ENCODE measurements around the gene B3GAT3.
"Not testable (repeated sequence)": the region's sequence is repeated elsewhere in the genome, so short reads cannot be mapped to it uniquely, and the experiment has no call there.

The B3GAT3 gene

DNA sequence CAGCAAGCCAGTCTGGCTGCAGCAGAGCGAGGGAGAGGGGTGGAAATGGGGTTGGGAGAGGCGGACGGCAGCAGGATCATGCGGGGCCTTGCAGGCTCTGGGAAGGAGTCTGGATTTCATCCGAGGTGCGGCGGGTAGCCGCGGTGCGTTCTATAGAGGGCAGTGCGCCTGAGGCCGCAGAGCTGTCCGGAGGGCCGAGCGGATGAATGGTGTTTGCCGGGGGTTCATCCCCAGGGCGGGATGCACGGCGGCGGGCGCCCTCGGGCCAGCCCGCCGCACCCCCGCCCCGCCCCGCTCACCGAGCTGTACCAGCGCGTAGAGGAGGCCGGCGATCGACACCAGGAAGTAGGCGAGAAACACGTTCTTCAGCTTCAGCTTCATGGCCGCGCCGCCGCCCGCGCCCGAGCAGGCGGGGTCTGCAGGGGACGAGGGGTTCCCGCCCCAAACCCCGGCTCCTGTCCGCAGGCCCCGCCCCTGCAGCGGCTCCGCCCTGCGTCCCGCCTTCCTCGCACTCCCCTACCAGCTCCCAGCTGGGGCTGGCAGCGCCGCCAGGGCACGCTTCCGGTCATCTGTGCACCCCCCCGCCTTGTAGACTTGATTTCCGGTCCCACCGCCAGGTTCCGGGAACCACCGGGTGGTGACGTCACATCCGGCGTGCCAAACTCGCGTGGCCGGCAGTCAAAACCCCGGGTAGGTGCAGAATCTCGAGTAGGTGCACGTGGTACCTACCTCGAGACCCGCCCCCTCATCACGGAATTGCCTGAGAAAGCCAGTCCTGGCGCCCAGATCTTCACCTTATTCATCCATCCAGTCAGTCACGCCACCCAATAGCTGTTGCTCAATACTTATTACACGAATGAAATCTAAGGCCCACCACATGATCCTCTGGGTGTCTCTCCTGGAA lies at the start of gene B3GAT3:
Gene B3GAT3 (minus strand): TSS at position 420 of the 904 bp plus-strand sequence. CDS start 39 bp downstream, at position 381.
- DNase-seq, result peak; percentile 97

DNA sequence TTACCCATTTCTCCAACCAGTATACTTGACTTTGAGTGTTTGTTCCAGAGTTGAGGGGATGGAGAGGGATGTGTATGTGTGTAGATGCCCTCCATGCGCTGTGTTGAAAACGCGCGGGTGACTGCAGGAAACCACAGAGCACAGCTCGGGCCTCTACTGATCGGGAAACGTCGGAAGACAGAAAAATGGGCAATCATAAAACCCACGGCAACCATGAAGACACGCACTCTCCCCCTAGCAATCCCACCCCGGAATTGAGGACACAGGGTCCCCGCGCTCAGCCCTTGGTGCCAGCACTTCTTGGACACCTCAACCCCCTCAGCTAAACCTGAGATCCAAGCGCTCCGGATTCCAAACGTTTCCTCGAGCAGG lies 49.4 kb upstream of the B3GAT3 start:
- DNase-seq, result no peak

DNA sequence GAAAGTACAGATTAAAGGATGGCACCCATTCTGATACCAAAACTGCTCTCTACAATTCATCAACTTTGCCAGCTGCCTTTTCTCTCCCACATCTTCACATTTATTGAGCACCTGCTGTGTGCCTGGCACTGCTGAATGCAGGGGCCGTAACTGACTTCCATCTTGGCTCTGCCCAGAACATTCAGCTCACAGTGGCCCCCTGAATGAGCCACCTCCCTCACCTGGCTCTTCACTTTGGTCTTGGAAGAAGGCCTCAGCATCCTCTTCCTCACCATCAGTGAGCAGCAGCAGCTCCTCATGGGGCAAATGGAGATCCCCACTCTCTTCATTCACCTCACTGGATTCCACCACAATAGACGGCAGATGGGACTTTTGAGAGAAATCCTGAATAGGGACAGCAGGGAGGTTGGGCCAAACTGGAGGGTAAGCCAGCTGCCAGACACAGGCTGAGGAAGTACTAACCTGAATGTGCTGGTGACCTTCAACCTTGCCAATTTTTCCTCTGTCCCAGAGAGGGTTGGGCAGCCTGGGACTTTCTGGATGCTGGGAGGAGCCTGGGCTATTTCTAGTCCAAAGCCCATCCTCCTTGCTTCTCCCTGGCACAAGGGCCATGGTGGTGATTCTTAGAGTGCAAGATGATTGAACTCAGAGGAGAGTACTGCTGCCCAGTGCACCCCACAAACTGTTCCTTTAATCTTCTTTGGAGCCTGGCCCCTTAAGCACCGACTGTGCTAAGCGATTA lies 47.8 kb upstream of the B3GAT3 start:
- no peak for DNase-seq

DNA sequence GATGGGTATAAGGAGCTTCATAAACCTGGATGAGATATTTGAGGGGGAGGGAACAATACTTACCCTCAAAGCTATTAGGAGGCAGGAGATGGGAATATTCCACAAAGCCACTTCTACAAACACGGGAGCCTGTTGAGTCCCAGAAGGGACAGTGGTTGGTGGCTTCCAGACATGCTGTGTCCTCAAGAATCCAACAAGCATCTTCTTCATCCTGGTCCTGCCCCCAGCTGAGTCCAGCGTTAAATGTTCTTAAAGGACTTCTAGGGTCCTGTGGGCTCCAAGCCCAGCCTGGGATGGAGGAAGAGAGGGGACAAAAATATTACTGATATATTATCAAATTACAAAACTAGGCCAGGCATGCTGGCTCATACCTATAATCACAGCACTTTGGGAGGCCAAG lies 45.7 kb upstream of the B3GAT3 start:
- no peak for DNase-seq

DNA sequence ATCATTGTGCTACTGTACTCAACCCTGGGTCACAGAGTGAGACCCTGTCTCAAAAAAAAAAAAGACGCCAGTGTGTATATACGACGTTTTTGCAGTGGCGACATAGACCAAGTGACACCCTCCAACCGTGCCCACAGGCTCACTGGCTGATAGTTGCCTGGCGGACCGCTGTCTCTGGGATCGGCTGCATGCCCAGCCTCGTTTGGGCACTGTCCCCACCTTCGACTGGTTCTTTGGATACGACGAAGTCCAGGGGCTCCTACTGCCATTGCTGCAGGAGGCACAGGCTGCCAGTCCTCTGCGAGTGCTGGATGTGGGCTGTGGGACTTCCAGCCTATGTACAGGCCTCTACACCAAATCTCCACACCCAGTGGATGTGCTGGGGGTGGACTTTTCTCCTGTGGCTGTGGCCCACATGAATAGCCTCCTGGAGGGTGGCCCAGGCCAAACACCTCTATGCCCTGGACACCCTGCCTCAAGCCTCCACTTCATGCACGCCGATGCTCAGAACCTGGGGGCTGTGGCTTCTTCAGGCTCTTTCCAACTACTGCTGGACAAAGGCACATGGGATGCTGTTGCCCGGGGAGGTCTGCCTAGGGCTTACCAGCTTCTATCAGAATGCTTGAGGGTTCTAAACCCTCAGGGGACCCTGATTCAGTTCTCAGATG lies 44.6 kb upstream of the B3GAT3 start:
- no peak for DNase-seq

DNA sequence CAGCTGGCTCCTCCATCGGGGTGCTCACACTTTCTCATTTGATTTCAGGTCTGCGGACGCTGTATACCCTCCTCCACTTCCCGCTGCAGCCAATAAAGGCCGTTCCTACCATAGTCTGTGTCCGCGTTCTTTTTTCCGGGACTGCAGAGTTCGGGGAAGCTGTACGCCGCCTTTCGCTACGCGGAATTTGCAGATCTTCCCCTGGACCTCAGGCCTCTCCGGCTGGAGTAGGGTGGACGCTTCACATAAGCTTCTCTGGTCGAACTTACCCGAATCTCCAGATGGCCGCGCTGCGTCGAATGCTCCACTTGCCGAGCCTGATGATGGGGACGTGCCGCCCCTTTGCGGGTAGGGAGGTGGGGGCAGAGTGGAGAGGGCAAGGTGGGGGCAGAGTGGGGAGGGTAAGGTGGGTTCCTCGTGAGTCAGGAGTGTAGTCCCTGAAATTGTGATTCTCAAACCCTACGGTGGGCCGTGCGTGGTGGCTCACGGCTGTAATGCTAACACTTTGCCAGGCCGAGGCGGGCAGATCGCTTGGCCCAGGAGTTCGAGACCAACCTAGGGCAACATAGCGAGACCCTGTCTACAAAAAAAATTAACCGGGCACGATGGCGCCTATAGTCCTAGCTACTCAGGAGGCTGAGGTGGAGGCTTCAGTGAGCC lies 43.9 kb upstream of the B3GAT3 start:
- peak; percentile 59 for DNase-seq

DNA sequence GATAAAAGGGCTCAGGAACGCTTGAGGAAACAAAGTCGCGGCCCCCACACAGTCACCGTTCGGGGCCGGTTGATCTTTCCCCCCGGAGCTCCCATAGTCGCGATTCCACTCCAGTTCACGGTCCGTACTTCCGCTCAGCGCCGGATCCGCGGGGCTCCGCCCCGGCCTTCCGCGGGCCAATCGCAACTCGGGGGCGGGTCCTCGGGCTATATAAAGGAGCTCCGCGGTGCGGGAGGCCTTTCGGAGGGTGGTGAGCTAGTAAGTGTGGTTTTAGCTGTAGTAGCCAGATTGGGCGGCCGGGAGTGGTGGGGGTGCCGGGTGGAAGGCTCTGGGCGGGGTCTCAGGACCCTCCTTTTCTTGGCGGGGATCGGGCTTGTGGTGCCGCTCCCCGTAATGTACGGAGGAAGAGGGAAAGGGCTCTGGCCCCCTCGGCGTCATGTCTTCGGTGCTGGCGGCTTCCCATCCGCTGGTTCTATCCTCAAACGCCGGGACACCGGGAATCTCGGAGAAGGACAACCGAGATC lies 43.4 kb upstream of the B3GAT3 start, which contains the start of the genes C11orf98 and CSKMT:
Gene C11orf98 (minus strand): TSS at position 136 of the 524 bp plus-strand sequence. CDS start 41 bp downstream, at position 95.
Gene CSKMT (plus strand): TSS at position 238 of the 524 bp plus-strand sequence. CDS start 568 bp downstream, outside the sequence.
- DNase-seq, result peak; percentile 91

DNA sequence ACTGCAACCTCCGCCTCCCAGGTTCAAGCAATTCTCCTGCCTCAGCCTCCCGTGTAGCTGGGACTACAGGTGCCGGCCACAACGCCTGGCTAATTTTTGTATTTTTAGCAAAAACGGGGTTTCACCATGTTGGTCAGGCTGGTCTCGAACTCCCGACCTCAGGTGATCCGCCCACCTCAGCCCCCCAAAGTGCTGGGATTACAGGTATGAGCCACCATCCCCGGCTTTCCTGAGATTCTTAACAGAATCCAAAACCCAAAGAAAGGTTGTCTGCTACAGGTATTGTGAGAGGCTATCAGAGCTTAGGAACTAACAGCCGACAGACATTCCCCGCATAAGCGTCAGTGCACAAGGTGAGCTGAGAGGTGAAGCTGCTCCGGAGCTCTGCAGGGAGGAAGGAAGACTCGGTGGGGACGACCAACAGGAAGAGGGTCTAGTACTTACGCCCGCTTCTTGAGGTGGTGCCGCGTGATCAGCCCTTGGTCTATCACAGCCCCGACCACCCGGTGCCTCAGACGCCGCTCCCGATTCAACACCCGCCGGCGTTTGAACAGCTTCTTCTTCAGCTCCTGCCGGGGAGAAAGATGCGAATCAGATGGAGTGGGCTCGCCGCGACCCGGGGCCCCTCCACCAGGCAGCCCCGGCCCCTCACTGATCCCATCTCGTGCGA lies 42.8 kb upstream of the B3GAT3 start:
- DNase-seq, result peak; percentile 33

DNA sequence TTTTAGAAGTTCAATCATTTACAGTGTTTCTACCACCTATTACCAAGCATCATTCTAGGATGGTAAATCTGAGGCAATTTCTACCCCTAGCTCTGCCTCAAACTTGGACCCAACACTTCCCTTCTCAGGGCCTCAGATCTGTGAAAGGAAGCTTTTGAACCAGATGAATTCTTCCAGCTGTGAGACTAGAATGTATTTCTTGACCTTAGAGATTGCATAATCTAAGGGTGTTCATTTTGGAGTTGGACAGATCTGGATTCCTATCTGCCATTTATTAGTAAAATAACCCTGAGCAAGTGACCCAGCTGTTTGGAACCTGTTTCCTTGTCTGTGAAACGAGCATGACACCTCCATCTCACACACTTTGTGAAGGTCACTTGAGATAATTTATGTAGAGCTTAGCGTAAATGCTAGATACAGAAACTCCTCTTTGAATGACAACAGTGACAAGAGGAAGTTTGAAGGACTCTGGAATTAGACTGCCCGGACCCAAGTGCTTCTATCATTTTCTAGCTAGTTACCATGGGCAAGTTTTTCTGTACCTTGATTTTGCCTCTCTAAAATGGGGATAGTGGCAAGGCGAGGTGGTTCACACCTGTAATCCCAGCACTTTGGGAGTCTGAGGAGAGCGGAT lies 35.1 kb upstream of the B3GAT3 start:
- DNase-seq, result no peak

DNA sequence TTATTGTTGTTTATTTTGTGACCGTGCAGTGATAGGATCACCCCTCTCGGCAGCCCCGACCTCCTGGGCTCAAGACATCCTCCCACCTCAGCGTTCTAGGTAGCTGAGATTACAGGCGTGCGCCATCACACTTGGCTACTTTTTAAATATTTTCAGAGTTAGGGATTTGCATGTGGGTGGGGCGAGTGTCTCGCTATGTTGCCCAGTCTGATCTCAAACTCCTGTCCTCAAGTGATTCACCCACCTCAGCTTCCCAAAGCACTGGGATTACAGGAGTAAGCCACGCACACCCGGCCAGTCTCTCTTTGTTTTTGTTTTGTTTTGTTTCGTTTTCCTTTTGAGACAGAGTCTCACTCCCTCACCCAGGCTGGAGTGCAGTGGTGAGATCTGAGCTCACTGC lies 32.5 kb upstream of the B3GAT3 start:
- DNase-seq, result no peak

DNA sequence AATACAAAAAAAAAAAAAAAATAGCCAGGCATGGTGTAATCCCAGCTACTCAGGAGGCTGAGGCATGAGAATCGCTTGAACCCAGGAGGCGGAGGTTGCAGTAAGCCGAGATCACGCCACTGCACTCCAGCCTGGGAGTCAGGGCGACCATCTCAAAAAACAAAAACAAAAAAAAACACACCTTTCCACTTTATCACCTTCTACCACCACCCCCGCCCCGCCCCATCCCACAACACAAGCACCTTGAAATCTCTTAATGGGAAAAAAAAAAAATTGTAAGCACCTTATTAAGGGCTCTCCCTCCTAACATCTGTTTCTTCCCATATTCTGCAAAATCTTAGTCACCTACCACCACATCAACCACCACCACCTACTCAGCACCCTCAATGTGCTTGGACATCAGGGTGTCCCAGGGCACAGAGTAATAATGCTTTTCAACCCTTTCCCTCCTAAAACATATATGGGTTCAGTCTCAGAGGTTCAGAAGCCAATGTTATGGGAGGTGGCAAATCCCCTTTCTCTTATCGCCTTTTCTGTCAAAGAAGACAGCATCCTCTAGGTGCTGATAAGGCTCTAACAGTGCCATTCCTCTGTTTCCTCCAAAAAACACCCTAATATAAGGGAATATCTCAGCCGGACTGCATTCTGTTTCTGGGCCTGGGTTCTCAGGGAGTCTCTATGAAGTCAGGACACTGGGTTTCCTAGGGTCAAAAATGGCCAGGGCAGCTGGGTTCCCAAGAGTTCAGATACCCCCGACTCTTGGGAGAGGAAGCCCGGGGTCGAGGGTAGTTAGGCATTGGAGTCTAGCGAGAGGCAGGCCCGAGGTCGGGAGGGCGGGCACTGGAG lies 30.6 kb upstream of the B3GAT3 start:
- no peak for DNase-seq

DNA sequence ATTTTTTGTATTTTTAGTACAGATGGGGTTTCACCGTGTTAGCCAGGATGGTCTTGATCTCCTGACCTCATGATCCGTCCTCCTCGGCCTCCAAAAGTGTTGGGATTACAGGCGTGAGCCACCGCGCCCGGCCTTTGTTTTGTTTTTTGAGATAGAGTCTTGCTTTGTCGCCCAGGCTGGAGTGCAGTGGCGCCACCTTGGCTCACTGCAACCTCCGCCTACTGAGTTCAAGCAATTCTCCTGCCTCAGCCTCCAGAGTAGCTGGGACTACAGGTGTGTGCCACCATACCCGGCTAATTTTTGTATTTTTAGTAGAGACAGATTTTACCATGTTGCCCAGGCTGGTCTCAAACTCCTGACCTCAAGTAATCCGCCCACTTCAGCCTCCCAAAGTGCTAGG lies 28.5 kb upstream of the B3GAT3 start:
- DNase-seq, result not testable (repeated sequence)

DNA sequence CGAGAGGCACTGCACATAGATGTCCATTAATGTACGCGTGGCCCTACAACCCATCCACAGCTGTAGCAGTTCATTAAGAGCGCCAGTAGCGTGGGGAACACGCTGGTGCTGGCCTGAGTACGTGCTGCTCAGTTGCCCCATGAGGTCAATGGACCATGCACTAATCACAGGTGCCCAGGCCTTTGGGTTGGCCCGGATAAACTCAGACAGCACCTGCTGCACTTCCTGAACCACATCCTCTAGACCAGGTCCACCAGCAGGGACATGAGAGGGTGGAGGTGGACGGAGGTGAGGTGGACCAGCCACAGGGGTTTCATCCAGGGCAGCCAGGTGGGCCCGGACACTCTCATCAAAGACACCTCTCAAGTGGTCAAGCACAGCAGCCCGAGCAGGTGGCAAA lies 27.7 kb upstream of the B3GAT3 start:
- DNase-seq, result no peak

DNA sequence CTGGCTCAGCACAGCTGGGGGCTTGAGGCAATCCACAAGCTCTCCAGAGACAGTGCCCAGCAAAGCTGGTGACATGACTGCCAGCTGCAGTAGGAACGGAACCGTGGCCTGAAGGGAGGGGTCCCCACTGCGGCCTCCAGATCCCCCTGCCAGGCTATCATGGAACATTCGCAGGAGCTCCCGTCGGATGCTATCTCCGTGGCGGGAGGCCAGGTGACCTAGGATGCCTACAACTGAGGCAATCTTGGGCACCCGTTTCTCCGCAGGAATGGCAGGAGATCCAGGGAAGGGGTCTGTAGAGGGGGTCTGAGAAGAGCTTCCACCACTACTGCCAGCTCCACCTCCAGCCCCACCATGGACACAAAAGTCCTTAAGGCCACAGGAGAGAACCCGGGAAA lies 27.2 kb upstream of the B3GAT3 start:
- DNase-seq, result no peak

DNA sequence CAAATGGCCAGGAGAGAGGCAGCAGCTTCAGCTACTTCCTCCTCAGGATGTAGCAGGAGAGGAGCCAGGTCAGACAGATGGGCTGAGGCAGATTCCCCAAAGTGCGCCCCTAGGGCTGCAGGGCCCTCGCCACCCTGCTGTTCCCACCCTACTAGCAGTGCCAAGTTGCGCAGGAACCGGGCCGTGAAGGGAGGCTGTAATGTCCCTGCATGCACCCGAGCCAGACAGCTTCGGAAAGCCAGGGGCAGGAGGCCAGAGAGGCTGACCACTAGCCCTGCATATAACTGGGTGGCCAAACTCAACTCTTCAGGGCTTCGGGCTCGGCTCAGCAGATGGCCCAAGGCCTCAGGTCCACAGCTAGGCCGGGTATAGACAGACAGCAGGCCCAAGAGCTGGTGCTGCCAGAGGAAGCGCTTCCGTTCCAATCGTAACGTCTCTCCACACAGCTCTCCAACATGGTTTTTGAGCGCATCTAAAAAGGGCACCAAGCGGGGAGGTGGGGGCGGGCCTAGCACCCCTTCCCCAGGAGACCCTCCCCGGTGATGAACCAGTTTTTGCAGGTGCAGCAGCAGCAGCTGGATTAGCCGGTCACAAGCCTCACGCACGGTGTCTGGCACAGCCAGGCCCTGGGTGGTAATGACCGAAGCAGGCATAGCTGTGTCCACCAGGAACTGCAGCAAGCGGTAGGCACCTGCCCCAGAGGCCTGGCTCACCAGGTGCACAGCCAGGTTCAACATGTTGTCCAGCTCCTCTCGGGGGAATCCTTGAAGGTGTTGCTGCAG lies 26.6 kb upstream of the B3GAT3 start:
- no peak for DNase-seq

DNA sequence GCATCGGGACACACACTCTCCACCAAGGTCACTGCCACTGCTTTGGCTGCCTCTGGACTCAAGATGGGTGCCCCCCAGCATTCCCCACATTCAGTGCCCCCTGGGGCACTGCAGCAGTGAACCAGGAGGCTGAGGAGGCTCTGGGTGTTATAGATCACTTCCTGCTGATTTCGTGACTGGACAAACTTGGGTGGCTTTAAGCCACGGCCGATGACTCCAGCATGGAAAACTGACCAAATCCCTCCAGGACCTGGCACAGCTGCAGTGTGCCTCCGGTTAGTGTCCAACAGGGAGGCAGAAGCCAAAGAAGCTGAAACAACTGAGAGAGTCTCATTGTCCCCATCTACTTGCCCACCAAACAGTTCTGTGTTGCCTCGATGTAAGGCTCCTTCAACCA lies 25.8 kb upstream of the B3GAT3 start:
- DNase-seq, result no peak

DNA sequence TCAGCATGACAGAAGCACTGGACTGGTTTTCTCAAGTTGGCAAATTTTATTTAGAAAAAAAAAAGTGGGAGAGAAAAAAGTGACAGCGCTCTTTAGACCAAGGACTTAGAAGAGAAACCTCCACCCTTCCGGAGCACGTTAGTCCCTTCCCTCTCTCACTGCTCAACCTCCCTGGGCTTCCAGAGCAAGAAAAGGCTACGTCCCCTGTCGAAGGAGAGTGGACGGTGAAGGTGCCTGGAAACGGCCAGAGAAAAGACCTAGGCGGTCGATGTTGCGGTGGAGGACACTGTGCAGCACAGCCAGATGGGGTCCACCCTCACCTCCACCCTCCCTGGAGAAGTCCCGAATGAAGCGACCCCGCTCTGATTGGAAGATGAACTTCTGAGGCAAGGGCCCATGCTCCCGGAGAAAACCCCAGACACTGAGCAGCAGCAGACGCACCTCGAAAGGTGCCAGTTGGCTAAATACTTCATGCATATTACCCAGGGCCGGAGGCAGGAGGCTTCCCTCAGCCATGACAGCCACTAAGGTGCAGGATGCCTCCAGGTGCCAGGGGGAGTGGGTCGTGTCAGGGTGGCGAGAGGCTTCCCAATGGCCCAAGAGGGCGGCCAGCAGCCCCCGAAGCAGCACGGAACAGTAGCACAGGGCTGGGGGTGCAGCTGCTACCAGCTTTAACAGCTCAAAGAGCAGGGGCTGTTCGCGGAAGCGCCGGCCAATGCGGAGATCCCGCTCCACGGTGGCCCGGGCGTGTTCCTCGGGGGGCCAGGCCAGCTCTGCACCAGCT lies 25.2 kb upstream of the B3GAT3 start:
- DNase-seq, result no peak

DNA sequence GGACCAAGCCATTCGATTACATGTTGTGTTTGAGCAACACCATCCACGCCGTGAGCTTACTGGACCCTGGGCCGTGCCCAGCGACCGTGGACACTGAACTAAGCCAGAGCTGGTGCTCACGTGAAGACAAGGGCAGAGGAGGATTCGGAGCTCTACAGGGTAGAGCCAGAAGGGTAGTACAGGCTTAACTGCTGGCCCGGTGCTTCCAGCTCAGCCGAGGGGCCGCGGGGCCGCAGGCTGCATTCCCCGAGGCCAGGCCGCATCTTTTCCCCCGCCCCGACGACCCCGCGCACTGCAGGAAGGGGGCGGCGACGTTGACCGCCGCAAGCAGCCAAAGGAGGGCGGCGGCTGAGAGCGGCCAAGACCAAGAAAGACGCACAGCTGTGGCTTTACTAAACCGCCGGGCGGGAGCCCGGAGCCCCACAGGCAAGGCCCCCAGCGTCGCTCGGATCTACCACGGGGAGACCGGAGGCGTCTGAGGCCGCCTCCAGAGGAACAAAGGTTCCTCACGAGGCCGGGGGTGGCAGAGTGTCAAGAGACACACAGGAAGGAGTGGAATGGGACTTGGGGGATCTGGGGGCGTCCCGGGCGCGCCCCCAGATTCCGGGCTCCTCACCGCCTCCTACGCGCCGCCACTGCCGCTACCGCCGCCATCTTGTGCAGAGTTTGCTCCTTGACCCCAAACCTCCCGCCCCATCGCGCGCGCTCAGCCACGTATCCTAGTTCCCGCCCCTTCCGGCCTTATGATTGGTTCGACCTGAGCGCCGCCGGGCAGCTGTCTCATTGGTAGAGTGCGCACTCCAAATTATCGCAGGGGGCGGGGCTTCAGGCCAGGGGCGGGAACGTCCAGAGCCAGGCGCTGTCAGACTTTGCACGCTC lies 24.4 kb upstream of the B3GAT3 start, which contains the start of gene GANAB:
Gene GANAB (minus strand): TSS at position 668 of the 879 bp plus-strand sequence. CDS start 14 bp downstream, at position 654.
- DNase-seq, result peak; percentile 98

Data from HCEC 1CT (cell line).